KMS-11 (cell line): ENCODE results near the gene EBP.

Experiments used
- H2AFZ ChIP-seq: fragments of 200-600 bp; sonication (generic); 2 replicates; pipeline ENCODE4 v1.6.1; 2016; ENCODE audit warnings: antibody characterized with exemption, mixed run types, low read depth
- H3K27ac ChIP-seq: fragments of 200-600 bp; sonication (generic); 2 replicates; pipeline ENCODE4 v1.6.1; 2016; ENCODE audit warnings: mild to moderate bottlenecking, mixed run types
- H3K27me3 ChIP-seq: fragments of 200-600 bp; sonication (generic); 2 replicates; pipeline ENCODE4 v1.6.1; 2017; ENCODE audit warnings: mild to moderate bottlenecking, low read depth, mixed run types, moderate library complexity; ENCODE audit not compliant: insufficient read depth
- H3K36me3 ChIP-seq: fragments of 200-600 bp; sonication (generic); 2 replicates; pipeline ENCODE4 v1.6.1; 2017; ENCODE audit warnings: mild to moderate bottlenecking, mixed run types; ENCODE audit not compliant: insufficient read depth
- H3K4me1 ChIP-seq: fragments of 200-600 bp; sonication (generic); 2 replicates; pipeline ENCODE4 v1.6.1; 2016; ENCODE audit warnings: mild to moderate bottlenecking, low read depth, mixed run types; ENCODE audit not compliant: poor library complexity, severe bottlenecking
- H3K4me2 ChIP-seq: fragments of 200-600 bp; sonication (generic); 2 replicates; pipeline ENCODE4 v1.7.0; 2016; ENCODE audit warnings: mild to moderate bottlenecking, mixed run types
- H3K4me3 ChIP-seq: fragments of 200-600 bp; sonication (generic); IDR thresholded peaks from 2 replicates; pipeline ENCODE4 v1.6.1; 2017; ENCODE audit warnings: low read depth, low read length, mixed read lengths; ENCODE audit not compliant: insufficient read depth
- H3K79me2 ChIP-seq: fragments of 200-600 bp; sonication (generic); 2 replicates; pipeline ENCODE4 v1.6.1; 2016; ENCODE audit warnings: low read depth, mixed run types; ENCODE audit not compliant: insufficient read depth
- H3K9ac ChIP-seq: fragments of 200-600 bp; sonication (generic); 2 replicates; pipeline ENCODE4 v1.6.1; 2016; ENCODE audit warnings: mild to moderate bottlenecking, mixed run types
- H4K20me1 ChIP-seq: fragments of 200-600 bp; sonication (generic); 2 replicates; pipeline ENCODE4 v1.6.1; 2016; ENCODE audit warnings: mild to moderate bottlenecking, mixed run types; ENCODE audit not compliant: insufficient read depth
- TF ChIP-seq, protein P1 (sequence below): fragments of 200-600 bp; sonication (generic); conservative IDR thresholded peaks from 2 replicates; pipeline ENCODE4 v1.6.1; 2017; ENCODE audit warnings: low read depth, mild to moderate bottlenecking, antibody characterized with exemption, low read length, moderate library complexity, mixed read lengths

EBP gene

DNA sequence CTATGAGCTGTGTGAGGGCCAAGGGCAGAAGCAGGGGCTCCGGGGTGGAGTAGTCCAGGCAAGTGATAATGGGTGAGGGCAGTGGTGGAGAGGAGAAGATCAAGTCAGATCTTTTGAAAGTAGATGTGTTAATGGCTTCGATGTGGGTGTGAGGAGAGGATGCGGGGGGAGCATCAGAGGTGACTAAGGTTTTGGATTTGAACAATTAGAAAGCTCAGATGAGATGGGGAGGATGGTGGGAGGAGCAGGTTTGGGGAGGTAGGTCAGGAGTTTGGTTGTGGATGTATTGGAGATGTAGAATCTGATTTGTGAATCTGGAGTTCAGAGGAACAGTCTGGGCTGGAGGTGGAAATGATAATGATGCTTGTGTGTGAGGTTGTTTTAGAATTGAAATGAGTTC lies 41.0 kb upstream of the EBP start:
- Histone ChIP-seq H3K4me3 (no peak overlapping the region), H3K27me3 (no peaks in the 10 kb centered on the region), H3K9ac (no peak overlapping the region), H3K4me1 (peaks cover 5% of the 10 kb centered on the region), H2AFZ (no peak overlapping the region), H3K4me2 (no peak overlapping the region), H3K27ac (no peak overlapping the region), H3K36me3 (no peaks in the 10 kb centered on the region), H3K79me2 (peaks cover 22% of the 10 kb centered on the region), H4K20me1 (no peaks in the 10 kb centered on the region)
- TF ChIP-seq, protein P1, sequence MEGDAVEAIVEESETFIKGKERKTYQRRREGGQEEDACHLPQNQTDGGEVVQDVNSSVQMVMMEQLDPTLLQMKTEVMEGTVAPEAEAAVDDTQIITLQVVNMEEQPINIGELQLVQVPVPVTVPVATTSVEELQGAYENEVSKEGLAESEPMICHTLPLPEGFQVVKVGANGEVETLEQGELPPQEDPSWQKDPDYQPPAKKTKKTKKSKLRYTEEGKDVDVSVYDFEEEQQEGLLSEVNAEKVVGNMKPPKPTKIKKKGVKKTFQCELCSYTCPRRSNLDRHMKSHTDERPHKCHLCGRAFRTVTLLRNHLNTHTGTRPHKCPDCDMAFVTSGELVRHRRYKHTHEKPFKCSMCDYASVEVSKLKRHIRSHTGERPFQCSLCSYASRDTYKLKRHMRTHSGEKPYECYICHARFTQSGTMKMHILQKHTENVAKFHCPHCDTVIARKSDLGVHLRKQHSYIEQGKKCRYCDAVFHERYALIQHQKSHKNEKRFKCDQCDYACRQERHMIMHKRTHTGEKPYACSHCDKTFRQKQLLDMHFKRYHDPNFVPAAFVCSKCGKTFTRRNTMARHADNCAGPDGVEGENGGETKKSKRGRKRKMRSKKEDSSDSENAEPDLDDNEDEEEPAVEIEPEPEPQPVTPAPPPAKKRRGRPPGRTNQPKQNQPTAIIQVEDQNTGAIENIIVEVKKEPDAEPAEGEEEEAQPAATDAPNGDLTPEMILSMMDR: no peak

DNA sequence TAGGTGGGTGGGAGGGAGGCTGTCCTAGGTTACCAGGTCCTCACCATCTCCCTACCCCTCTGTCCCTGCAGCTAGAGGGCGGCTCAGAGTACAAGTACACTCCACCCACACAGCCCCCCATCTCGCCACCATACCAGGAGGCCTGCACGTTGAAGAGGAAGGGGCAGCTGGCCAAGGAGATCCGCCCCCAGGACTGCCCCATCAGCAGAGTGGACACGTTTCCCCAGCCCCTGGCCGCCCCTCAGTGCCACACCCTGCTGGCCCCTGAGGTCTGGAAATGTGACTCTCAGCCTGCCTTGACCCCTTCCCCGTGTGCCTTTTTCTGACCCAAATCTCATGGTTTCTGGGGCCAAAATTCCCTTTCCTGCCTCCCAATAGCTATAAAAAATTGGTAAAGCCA lies 39.1 kb upstream of the EBP start:
- no peak overlapping the region for H2AFZ ChIP-seq
- H3K4me3 ChIP-seq: no peak overlapping the region
- H4K20me1 ChIP-seq: no peaks in the 10 kb centered on the region
- peaks cover under 1% of the 10 kb centered on the region for H3K4me1 ChIP-seq
- H3K27ac ChIP-seq: no peak overlapping the region
- H3K9ac ChIP-seq: no peak overlapping the region
- H3K4me2 ChIP-seq: no peak overlapping the region
- H3K36me3 ChIP-seq: no peaks in the 10 kb centered on the region
- H3K79me2 ChIP-seq: peaks cover 6% of the 10 kb centered on the region
- TF ChIP-seq, protein P1: no peak
- no peaks in the 10 kb centered on the region for H3K27me3 ChIP-seq

DNA sequence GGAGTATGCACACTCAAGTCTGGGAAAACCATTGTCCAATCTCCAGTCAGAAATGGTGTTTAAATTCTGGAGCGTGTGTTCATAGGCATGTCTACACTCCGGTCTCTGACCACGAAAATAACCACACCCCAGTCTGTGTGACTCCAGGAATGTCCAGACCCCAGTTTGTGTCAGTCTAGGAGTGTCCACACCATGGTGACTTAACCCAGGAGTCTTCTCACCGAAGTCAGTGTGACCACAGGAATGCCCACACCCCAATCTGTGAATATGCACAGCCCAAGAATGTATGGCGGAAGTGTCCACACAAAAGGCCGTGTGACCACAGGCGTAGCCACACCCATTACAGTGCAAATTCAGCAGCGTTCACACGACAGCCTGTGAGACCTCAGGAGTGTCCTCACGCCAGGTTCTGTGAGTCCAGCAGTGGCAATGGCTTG lies 34.2 kb upstream of the EBP start:
- no peak overlapping the region for H2AFZ ChIP-seq
- TF ChIP-seq, protein P1: no peak
- H3K79me2 ChIP-seq: no peaks in the 10 kb centered on the region
- H3K4me1 ChIP-seq: peaks cover 6% of the 10 kb centered on the region
- H3K4me2 ChIP-seq: no peak overlapping the region
- no peak overlapping the region for H3K9ac ChIP-seq
- H4K20me1 ChIP-seq: no peaks in the 10 kb centered on the region
- no peak overlapping the region for H3K4me3 ChIP-seq
- H3K36me3 ChIP-seq: no peaks in the 10 kb centered on the region
- no peak overlapping the region for H3K27ac ChIP-seq
- H3K27me3 ChIP-seq: no peaks in the 10 kb centered on the region

DNA sequence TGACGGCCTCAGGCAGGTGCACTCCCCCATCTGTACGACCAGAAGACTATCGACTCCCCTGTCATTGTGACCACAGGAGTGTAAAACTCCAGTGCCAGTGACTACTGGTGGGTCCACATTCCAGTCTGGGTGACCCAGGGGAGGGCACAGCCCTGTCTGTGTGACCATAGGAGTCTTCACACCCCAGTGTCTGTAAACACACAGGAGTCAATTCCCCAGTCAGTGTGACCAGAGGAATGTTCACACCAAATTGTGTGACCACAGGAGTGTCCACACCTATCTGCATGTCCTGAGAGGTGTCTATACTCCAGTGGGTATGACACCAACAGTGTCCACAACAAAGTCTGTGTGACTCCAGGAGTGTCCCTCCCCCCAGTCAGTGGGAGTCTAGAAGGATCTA lies 33.6 kb upstream of the EBP start:
- H4K20me1 ChIP-seq: no peaks in the 10 kb centered on the region
- no peaks in the 10 kb centered on the region for H3K27me3 ChIP-seq
- H3K79me2 ChIP-seq: no peaks in the 10 kb centered on the region
- TF ChIP-seq, protein P1: no peak
- no peak overlapping the region for H2AFZ ChIP-seq
- H3K27ac ChIP-seq: no peak overlapping the region
- no peak overlapping the region for H3K4me2 ChIP-seq
- no peaks in the 10 kb centered on the region for H3K36me3 ChIP-seq
- H3K4me1 ChIP-seq: peaks cover 6% of the 10 kb centered on the region
- H3K4me3 ChIP-seq: no peak overlapping the region
- H3K9ac ChIP-seq: no peak overlapping the region

DNA sequence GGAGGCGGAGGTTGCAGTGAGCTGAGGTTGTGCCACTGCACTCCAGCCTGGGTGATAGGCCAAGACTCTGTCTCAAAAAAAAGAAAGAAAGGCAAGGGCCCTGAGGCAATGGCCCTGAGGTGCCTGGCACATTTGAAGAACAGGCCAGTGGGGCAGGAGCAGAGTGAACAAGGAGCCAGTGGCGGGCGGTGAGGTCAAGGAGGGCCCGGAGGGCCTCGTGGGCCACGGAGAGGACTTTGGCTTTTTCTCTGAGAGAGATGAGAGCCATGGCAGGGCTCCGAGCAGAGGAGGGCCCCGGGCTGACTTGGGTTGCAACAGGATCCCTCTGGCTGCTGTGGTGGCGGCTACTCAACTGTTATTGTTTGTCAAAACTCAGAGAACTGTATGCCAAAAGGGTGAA lies 32.3 kb upstream of the EBP start:
- Histone ChIP-seq H3K27me3 (no peaks in the 10 kb centered on the region), H3K36me3 (no peaks in the 10 kb centered on the region), H2AFZ (no peak overlapping the region), H3K4me1 (peaks cover 6% of the 10 kb centered on the region), H3K4me3 (no peak overlapping the region), H3K27ac (no peak overlapping the region), H3K4me2 (no peak overlapping the region), H3K9ac (no peak overlapping the region), H3K79me2 (no peaks in the 10 kb centered on the region), H4K20me1 (no peaks in the 10 kb centered on the region)
- TF ChIP-seq, protein P1: no peak
